Kidney (tissue), 14 donors: ENCODE results near the gene GRID1. TPM values are rescaled to one million over a fixed set of nuclear protein-coding genes. Genes with fewer than 3 reads are reported as not detected.

Experiments
- DNase-seq, 5 donors: peaks; one replicate each; pipeline ENCODE4 v3.0.0-alpha.2; 2013 to 2020
- FAIRE-seq: peaks from 2 replicates; lab custom pipeline; 2012; peaks lifted over from hg19 to GRCh38; lab: Jason Lieb, UNC
- H3K27ac ChIP-seq, 2 donors: one replicate each; pipeline ENCODE4 v1.7.0; 2013; ENCODE audit warnings: low read depth in 2 of 2, low read length in 2 of 2, inconsistent platforms in 1 of 2
- H3K27me3 ChIP-seq: one replicate; pipeline ENCODE4 v1.7.1; 2013; ENCODE audit warnings: low read length, inconsistent platforms; ENCODE audit not compliant: control insufficient read depth, insufficient read depth
- H3K36me3 ChIP-seq, 3 donors: one replicate each; pipeline versions ENCODE4 v1.7.0 to v1.7.1; 2013; ENCODE audit warnings: low read length in 3 of 3, control low read depth in 1 of 3, inconsistent platforms in 1 of 3; ENCODE audit not compliant: insufficient read depth in 3 of 3, control insufficient read depth in 2 of 3
- H3K4me1 ChIP-seq, 3 donors: one replicate each; pipeline versions ENCODE4 v1.7.0 to v1.7.1; 2013; ENCODE audit warnings: low read length in 3 of 3, inconsistent platforms in 1 of 3, low read depth in 1 of 3; ENCODE audit not compliant: control insufficient read depth in 2 of 3, insufficient read depth in 2 of 3
- H3K4me3 ChIP-seq, 3 donors: one replicate each; pipeline versions ENCODE4 v1.7.0 to v1.8.1; 2013; ENCODE audit warnings: low read length in 3 of 3, control low read depth in 1 of 3, inconsistent platforms in 1 of 3
- H3K9ac ChIP-seq, 3 donors: one replicate each; pipeline versions ENCODE4 v1.7.0 to v1.7.1; 2013; ENCODE audit warnings: low read length in 3 of 3, control low read depth in 1 of 3, inconsistent platforms in 1 of 3
- H3K9me3 ChIP-seq, 3 donors: one replicate each; pipeline versions ENCODE4 v1.7.0 to v1.7.1; 2013; ENCODE audit warnings: low read length in 3 of 3, control low read depth in 1 of 3, inconsistent platforms in 1 of 3; ENCODE audit not compliant: control insufficient read depth in 2 of 3, insufficient read depth in 1 of 3
- intact Hi-C: fragments of 100-400 bp; cut with DNase I; formaldehyde crosslinking; loops from one replicate; pipeline ENCODE4 v1.11.1; 2022
- polyA plus RNA-seq: library from polyadenylated mRNA; stranded (reverse); fragments of 350-450 nt; fragmentation: Illumina TruSeq; extraction: RNeasy Lipid Tissue Mini Kit (QIAGEN cat#74804); gene quantifications from one replicate; pipeline ENCODE4 v1.2.3, GENCODE V29; 2014; ENCODE audit warnings: low read depth, low replicate concordance; ENCODE audit not compliant: insufficient read depth
- total RNA-seq: library from RNA; stranded (reverse); fragmentation: NEBNext Ultra II Directional; extraction: Animal tissue kit (Norgen Biotek cat#: 25700); gene quantifications from one replicate; pipeline ENCODE4 v1.2.1, GENCODE V29; 2021
- TF ChIP-seq, protein P1 (sequence below): IDR thresholded peaks from 3 replicates; pipeline ENCODE4 v1.5.1; 2012; ENCODE audit warnings: mild to moderate bottlenecking, moderate library complexity, borderline replicate concordance; ENCODE audit not compliant: insufficient read depth; ENCODE audit errors: extremely low read depth
- donor health status: control.
- donor health status: control.
- donor health status: control.
- donor health status: control.
- donor health status: control.
- donor health status: DM: yes; HTN: yes; CAD: no.
- donor health status: Normal renal cell carcinoma (clear cell type).

The GRID1 gene
- total and polyA plus RNA-seq, 2 donors from 2014 or later = 0.37 to 1.4 TPM

DNA sequence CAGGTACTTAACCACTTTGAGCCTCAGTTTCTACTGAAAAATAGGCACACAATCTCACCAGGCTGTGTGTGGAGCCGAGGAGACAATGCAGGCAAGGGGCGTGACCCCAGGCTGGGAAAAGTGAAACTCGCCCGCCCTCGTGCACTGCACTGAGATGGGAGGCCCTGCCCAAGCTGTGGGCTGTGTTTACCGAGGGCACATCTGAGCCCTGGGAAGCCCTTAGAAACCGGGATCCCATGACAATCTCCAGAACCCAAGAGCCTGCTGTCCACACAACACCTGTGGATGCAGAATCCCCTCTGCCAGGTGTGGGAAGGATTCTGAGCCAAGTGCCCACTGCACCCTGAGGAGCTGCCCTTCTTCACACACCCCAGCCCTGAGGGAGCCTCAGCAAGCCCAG lies 198.3 kb downstream of the GRID1 start:
- Histone ChIP-seq H3K4me3 (no peak overlapping the region), H3K27ac (no peak overlapping the region), H3K9me3 (no peaks in the 10 kb centered on the region), H3K4me1 (peaks cover 0 to 5% (median 0%) of the 10 kb centered on the region in 3 donors), H3K27me3 (no peaks in the 10 kb centered on the region), H3K9ac (no peak overlapping the region), H3K36me3 (no peaks in the 10 kb centered on the region)
- TF ChIP-seq, protein P1, sequence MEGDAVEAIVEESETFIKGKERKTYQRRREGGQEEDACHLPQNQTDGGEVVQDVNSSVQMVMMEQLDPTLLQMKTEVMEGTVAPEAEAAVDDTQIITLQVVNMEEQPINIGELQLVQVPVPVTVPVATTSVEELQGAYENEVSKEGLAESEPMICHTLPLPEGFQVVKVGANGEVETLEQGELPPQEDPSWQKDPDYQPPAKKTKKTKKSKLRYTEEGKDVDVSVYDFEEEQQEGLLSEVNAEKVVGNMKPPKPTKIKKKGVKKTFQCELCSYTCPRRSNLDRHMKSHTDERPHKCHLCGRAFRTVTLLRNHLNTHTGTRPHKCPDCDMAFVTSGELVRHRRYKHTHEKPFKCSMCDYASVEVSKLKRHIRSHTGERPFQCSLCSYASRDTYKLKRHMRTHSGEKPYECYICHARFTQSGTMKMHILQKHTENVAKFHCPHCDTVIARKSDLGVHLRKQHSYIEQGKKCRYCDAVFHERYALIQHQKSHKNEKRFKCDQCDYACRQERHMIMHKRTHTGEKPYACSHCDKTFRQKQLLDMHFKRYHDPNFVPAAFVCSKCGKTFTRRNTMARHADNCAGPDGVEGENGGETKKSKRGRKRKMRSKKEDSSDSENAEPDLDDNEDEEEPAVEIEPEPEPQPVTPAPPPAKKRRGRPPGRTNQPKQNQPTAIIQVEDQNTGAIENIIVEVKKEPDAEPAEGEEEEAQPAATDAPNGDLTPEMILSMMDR = no peak
- intact Hi-C loops = no loop called here
- no peak for DNase-seq
- FAIRE-seq = no peak

GRCh38 chr10:86167762-86168128 lies 198.8 kb downstream of the GRID1 start:
- Histone ChIP-seq H3K4me1 (peaks cover 0 to 8% (median 3%) of the 10 kb centered on the region in 3 donors), H3K36me3 (no peaks in the 10 kb centered on the region), H3K27ac (no peak overlapping the region), H3K9me3 (no peaks in the 10 kb centered on the region), H3K4me3 (no peak overlapping the region), H3K9ac (no peak overlapping the region), H3K27me3 (no peaks in the 10 kb centered on the region)
- FAIRE-seq = no peak
- intact Hi-C loops = no loop called here
- TF ChIP-seq, protein P1 = no peak
- no peak for DNase-seq

- H3K4me3 ChIP-seq = no peak overlapping the region
- H3K9ac ChIP-seq = no peak overlapping the region
- DNase-seq = no peak
- TF ChIP-seq, protein P1 = no peak
- FAIRE-seq = no peak
- H3K9me3 ChIP-seq = no peaks in the 10 kb centered on the region
- no peaks in the 10 kb centered on the region for H3K27me3 ChIP-seq
- intact Hi-C loops = no loop called here
- H3K36me3 ChIP-seq = no peaks in the 10 kb centered on the region
- H3K27ac ChIP-seq = no peak overlapping the region
- H3K4me1 ChIP-seq = peaks cover 0 to 9% (median 7%) of the 10 kb centered on the region in 3 donors
These were observed 199.4 kb downstream of the GRID1 start for GRCh38 chr10:86167121-86167761.

- Histone ChIP-seq H3K27me3 (no peaks in the 10 kb centered on the region), H3K27ac (no peak overlapping the region), H3K36me3 (no peaks in the 10 kb centered on the region), H3K9me3 (no peaks in the 10 kb centered on the region), H3K9ac (no peak overlapping the region), H3K4me3 (no peak overlapping the region), H3K4me1 (peaks cover 0 to 9% (median 9%) of the 10 kb centered on the region in 3 donors)
- no peak for DNase-seq
- no peak for FAIRE-seq
- TF ChIP-seq, protein P1 = no peak
- intact Hi-C loops = no loop called here
These were observed 200.9 kb downstream of the GRID1 start for GRCh38 chr10:86165666-86166065.
